A673 (cell line): ENCODE measurements around the gene ACTR6. TPM values are rescaled to one million over a fixed set of nuclear protein-coding genes. Genes with fewer than 3 reads are reported as not detected.

ENCODE experiments used
- BruUV-seq: library from RNA; stranded (reverse); fragments of 400-500 nt; replicated peaks from 2 replicates; lab custom pipeline; 2021; lab: Mats Ljungman, UMichigan
- CTCF ChIA-PET: fragments of 300-600 bp; sonication (Branson Sonifier 250); formaldehyde crosslinking; loops from one replicate; lab custom pipeline; 2022; ENCODE audit warnings: antibody characterized with exemption; lab: Charles Lee
- POLR2A ChIA-PET: fragments of 300-600 bp; sonication (Branson Sonifier 250); formaldehyde crosslinking; loops from one replicate; lab custom pipeline; 2022; ENCODE audit warnings: antibody characterized with exemption; ENCODE audit not compliant: low non-redundant PET; lab: Charles Lee
- DNase-seq: peaks from one replicate; pipeline ENCODE4 v3.0.0-alpha.2; 2015; ENCODE audit warnings: low spot score
- H3K27ac ChIP-seq: fragments of 200-600 bp; sonication (generic); 2 replicates; pipeline ENCODE4 v1.5.1; 2016; ENCODE audit warnings: mixed run types, low read depth, mild to moderate bottlenecking, mixed read lengths, antibody characterized with exemption, low read length; ENCODE audit not compliant: poor library complexity, severe bottlenecking
- H3K27me3 ChIP-seq: fragments of 200-600 bp; sonication (generic); replicated peaks from 2 replicates; pipeline ENCODE4 v1.6.1; 2017; ENCODE audit warnings: mixed run types, low read depth, mild to moderate bottlenecking, mixed read lengths, antibody characterized with exemption, low read length; ENCODE audit not compliant: insufficient read depth, poor library complexity
- H3K36me3 ChIP-seq: fragments of 200-600 bp; sonication (generic); 2 replicates; pipeline ENCODE4 v1.6.1; 2016; ENCODE audit warnings: mixed run types, mild to moderate bottlenecking, mixed read lengths, antibody characterized with exemption, low read length; ENCODE audit not compliant: insufficient read depth, poor library complexity, severe bottlenecking
- H3K4me1 ChIP-seq: fragments of 200-600 bp; sonication (generic); 2 replicates; pipeline ENCODE4 v1.6.1; 2017; ENCODE audit warnings: mixed run types, mild to moderate bottlenecking, mixed read lengths, antibody characterized with exemption, low read length; ENCODE audit not compliant: insufficient read depth, poor library complexity, severe bottlenecking
- H3K4me3 ChIP-seq: fragments of 200-600 bp; sonication (generic); 2 replicates; pipeline ENCODE4 v1.5.1; 2016; ENCODE audit warnings: low read depth, mixed run types, mild to moderate bottlenecking, mixed read lengths, low read length; ENCODE audit not compliant: poor library complexity, severe bottlenecking
- H3K9me3 ChIP-seq: fragments of 200-600 bp; sonication (generic); 2 replicates; pipeline ENCODE4 v1.6.1; 2016; ENCODE audit warnings: mixed run types, low read depth, mild to moderate bottlenecking, mixed read lengths, antibody characterized with exemption, low read length; ENCODE audit not compliant: poor library complexity, severe bottlenecking
- CTCF ChIP-seq: fragments of 300-800, 200-600 bp; sonication (generic); conservative IDR thresholded peaks from 2 replicates; pipeline ENCODE4 v1.5.1; 2017; ENCODE audit warnings: low read depth, mild to moderate bottlenecking, antibody characterized with exemption, low read length, moderate library complexity, mixed read lengths
- EZH2 ChIP-seq: fragments of 200-600 bp; sonication (generic); IDR thresholded peaks from 2 replicates; pipeline ENCODE4 v1.6.1; 2017; ENCODE audit warnings: borderline replicate concordance, low read depth, mild to moderate bottlenecking, mixed read lengths, antibody characterized with exemption, low read length; ENCODE audit not compliant: poor library complexity, severe bottlenecking
- intact Hi-C: fragments of 100-400 bp; cut with micrococcal nuclease; formaldehyde crosslinking; loops from one replicate; pipeline ENCODE4 v1.10.0; 2022; ENCODE audit not compliant: unreplicated experiment
- total RNA-seq: library from RNA; stranded (reverse); gene quantifications from 2 replicates; pipeline ENCODE4 v1.2.3, GENCODE V29; 2021

The ACTR6 gene
- total RNA-seq, 1 experiment from 2014 or later = 36.0 TPM

GRCh38 chr12:100213016-100213891, 12.6 kb downstream of the ACTR6 start:
- Histone ChIP-seq H3K27me3 (no peaks in the 10 kb centered on the region), H3K4me1 (no peaks in the 10 kb centered on the region), H3K4me3 (no peak overlapping the region), H3K9me3 (no peaks in the 10 kb centered on the region), H3K27ac (no peak overlapping the region), H3K36me3 (peaks cover 59% of the 10 kb centered on the region)
- intact Hi-C loops = no loop called here
- DNase-seq = no peak
- ChIA-PET CTCF (no interaction called here), POLR2A (no interaction called here)
- TF ChIP-seq EZH2 (no peak), CTCF (no peak)
- no TSS peak for BruUV-seq

GRCh38 chr12:100214518-100214917, 13.9 kb downstream of the ACTR6 start:
- ChIA-PET CTCF (no interaction called here), POLR2A (no interaction called here)
- DNase-seq = no peak
- intact Hi-C loops = no loop called here
- Histone ChIP-seq H3K27me3 (no peaks in the 10 kb centered on the region), H3K4me3 (no peak overlapping the region), H3K27ac (no peak overlapping the region), H3K9me3 (no peaks in the 10 kb centered on the region), H3K36me3 (peaks cover 57% of the 10 kb centered on the region), H3K4me1 (no peaks in the 10 kb centered on the region)
- TF ChIP-seq CTCF = no peak
- TF ChIP-seq EZH2 = no peak
- no TSS peak for BruUV-seq

- intact Hi-C loops = no loop called here
- no peaks in the 10 kb centered on the region for H3K9me3 ChIP-seq
- TF ChIP-seq EZH2 = no peak
- no peak for TF ChIP-seq CTCF
- ChIA-PET CTCF (no interaction called here), POLR2A (interaction anchor here (0.5 kb wide), 1 partner anchor 8 kb away, joined by 3 read pairs; no protein-coding TSS in a partner anchor)
- H3K27me3 ChIP-seq = no peaks in the 10 kb centered on the region
- no peaks in the 10 kb centered on the region for H3K4me1 ChIP-seq
- no peak for DNase-seq
- no peak overlapping the region for H3K4me3 ChIP-seq
- no TSS peak for BruUV-seq
- peaks cover 58% of the 10 kb centered on the region for H3K36me3 ChIP-seq
- H3K27ac ChIP-seq = no peak overlapping the region
These were observed 14.6 kb downstream of the ACTR6 start for GRCh38 chr12:100215209-100215608.
